ENCODE data around the gene SHBG.
A peak's percentile ranks its signal among the peaks of the same experiment; 100 is the strongest.
"Not testable (repeated sequence)": the region's sequence is repeated elsewhere in the genome, so short reads cannot be mapped to it uniquely, and the experiment has no call there.

SHBG gene

GRCh38 chr17:7613769-7614424 is 16.0 kb upstream of the SHBG start:
- peaks cover 7% of the 10 kb centered on the region for H3K36me3 ChIP-seq (ENCODE audit: control insufficient read depth, insufficient read depth, low read length)
- peaks cover 15% of the 10 kb centered on the region for H3K4me1 ChIP-seq (ENCODE audit: control insufficient read depth, insufficient read depth, low read length)
- peak overlapping the region; percentile 65; the same call in 1 of the 2 replicates for H3K27ac ChIP-seq (ENCODE audit: low read depth, low read length)
- H3K4me3 ChIP-seq (ENCODE audit: low read depth, low read length): peak overlapping the region; percentile 84
- H3K9me3 ChIP-seq (ENCODE audit: control insufficient read depth, insufficient read depth, low read depth, low read length): no peaks in the 10 kb centered on the region
- H3K27me3 ChIP-seq (ENCODE audit: control insufficient read depth, insufficient read depth, low read length): no peaks in the 10 kb centered on the region
- peak overlapping the region; percentile 76 for H3K9ac ChIP-seq (ENCODE audit: low read length)

GRCh38 chr17:7614425-7615264 is 15.3 kb upstream of the SHBG start, which contains the start of gene FXR2:
TSS of gene FXR2 (minus strand) at chr17:7614897. CDS start at chr17:7614532, 365 bp downstream.
- peak within 1 kb of the TSS; percentile 65; the same call in 1 of the 2 replicates for H3K27ac ChIP-seq (ENCODE audit: low read depth, low read length)
- H3K27me3 ChIP-seq (ENCODE audit: control insufficient read depth, insufficient read depth, low read length): no peaks in the 10 kb centered on the region
- peaks cover 15% of the 10 kb centered on the region for H3K4me1 ChIP-seq (ENCODE audit: control insufficient read depth, insufficient read depth, low read length)
- H3K4me3 ChIP-seq (ENCODE audit: low read depth, low read length): peak within 1 kb of the TSS; percentile 84
- no peaks in the 10 kb centered on the region for H3K9me3 ChIP-seq (ENCODE audit: control insufficient read depth, insufficient read depth, low read depth, low read length)
- peak within 1 kb of the TSS; percentile 76 for H3K9ac ChIP-seq (ENCODE audit: low read length)
- peaks cover 7% of the 10 kb centered on the region for H3K36me3 ChIP-seq (ENCODE audit: control insufficient read depth, insufficient read depth, low read length)

- Histone ChIP-seq H3K36me3 (ENCODE audit: control insufficient read depth, insufficient read depth, low read length) (peaks cover 7% of the 10 kb centered on the region), H3K27me3 (ENCODE audit: control insufficient read depth, insufficient read depth, low read length) (no peaks in the 10 kb centered on the region), H3K4me1 (ENCODE audit: control insufficient read depth, insufficient read depth, low read length) (peaks cover 15% of the 10 kb centered on the region), H3K9ac (ENCODE audit: low read length) (peak overlapping the region; percentile 31), H3K27ac (ENCODE audit: low read depth, low read length) (no peak overlapping the region), H3K9me3 (ENCODE audit: control insufficient read depth, insufficient read depth, low read depth, low read length) (no peaks in the 10 kb centered on the region), H3K4me3 (ENCODE audit: low read depth, low read length) (peak overlapping the region; percentile 60)
Observed at GRCh38 chr17:7615265-7615747, 14.6 kb upstream of the SHBG start.

GRCh38 chr17:7618608-7619007 is 11.3 kb upstream of the SHBG start:
- H3K27me3 ChIP-seq (ENCODE audit: control insufficient read depth, insufficient read depth, low read length): no peaks in the 10 kb centered on the region
- no peak overlapping the region for H3K9ac ChIP-seq (ENCODE audit: low read length)
- no peak overlapping the region for H3K4me3 ChIP-seq (ENCODE audit: low read depth, low read length)
- no peak overlapping the region for H3K27ac ChIP-seq (ENCODE audit: low read depth, low read length)
- H3K4me1 ChIP-seq (ENCODE audit: control insufficient read depth, insufficient read depth, low read length): peaks cover under 1% of the 10 kb centered on the region
- no peaks in the 10 kb centered on the region for H3K36me3 ChIP-seq (ENCODE audit: control insufficient read depth, insufficient read depth, low read length)
- H3K9me3 ChIP-seq (ENCODE audit: control insufficient read depth, insufficient read depth, low read depth, low read length): no peaks in the 10 kb centered on the region

- no peak overlapping the region for H3K4me3 ChIP-seq (ENCODE audit: low read depth, low read length)
- no peaks in the 10 kb centered on the region for H3K27me3 ChIP-seq (ENCODE audit: control insufficient read depth, insufficient read depth, low read length)
- H3K9me3 ChIP-seq (ENCODE audit: control insufficient read depth, insufficient read depth, low read depth, low read length): no peaks in the 10 kb centered on the region
- no peak overlapping the region for H3K27ac ChIP-seq (ENCODE audit: low read depth, low read length)
- no peak overlapping the region for H3K9ac ChIP-seq (ENCODE audit: low read length)
- peaks cover under 1% of the 10 kb centered on the region; the same call in 1 of the 2 replicates for H3K36me3 ChIP-seq (ENCODE audit: control insufficient read depth, insufficient read depth, low read length)
- H3K4me1 ChIP-seq (ENCODE audit: control insufficient read depth, insufficient read depth, low read length): no peaks in the 10 kb centered on the region
Observed at GRCh38 chr17:7620835-7621234, 9.1 kb upstream of the SHBG start.

GRCh38 chr17:7623661-7624060 is 6.3 kb upstream of the SHBG start:
- no peaks in the 10 kb centered on the region for H3K9me3 ChIP-seq (ENCODE audit: control insufficient read depth, insufficient read depth, low read depth, low read length)
- no peaks in the 10 kb centered on the region for H3K4me1 ChIP-seq (ENCODE audit: control insufficient read depth, insufficient read depth, low read length)
- peaks cover 6% of the 10 kb centered on the region for H3K36me3 ChIP-seq (ENCODE audit: control insufficient read depth, insufficient read depth, low read length)
- H3K27me3 ChIP-seq (ENCODE audit: control insufficient read depth, insufficient read depth, low read length): no peaks in the 10 kb centered on the region
- H3K9ac ChIP-seq (ENCODE audit: low read length): no peak overlapping the region
- H3K4me3 ChIP-seq (ENCODE audit: low read depth, low read length): no peak overlapping the region
- no peak overlapping the region for H3K27ac ChIP-seq (ENCODE audit: low read depth, low read length)

GRCh38 chr17:7625749-7626148 is 4.2 kb upstream of the SHBG start:
- H3K9ac ChIP-seq (ENCODE audit: low read length); H3K27ac ChIP-seq (ENCODE audit: low read depth, low read length); H3K27me3 ChIP-seq (ENCODE audit: control insufficient read depth, insufficient read depth, low read length); H3K9me3 ChIP-seq (ENCODE audit: control insufficient read depth, insufficient read depth, low read depth, low read length); H3K4me1 ChIP-seq (ENCODE audit: control insufficient read depth, insufficient read depth, low read length); H3K36me3 ChIP-seq (ENCODE audit: control insufficient read depth, insufficient read depth, low read length); H3K4me3 ChIP-seq (ENCODE audit: low read depth, low read length): not testable (repeated sequence)

GRCh38 chr17:7626307-7626706 is 3.6 kb upstream of the SHBG start:
- peaks cover 6% of the 10 kb centered on the region for H3K36me3 ChIP-seq (ENCODE audit: control insufficient read depth, insufficient read depth, low read length)
- no peaks in the 10 kb centered on the region for H3K27me3 ChIP-seq (ENCODE audit: control insufficient read depth, insufficient read depth, low read length)
- H3K4me1 ChIP-seq (ENCODE audit: control insufficient read depth, insufficient read depth, low read length): no peaks in the 10 kb centered on the region
- no peak overlapping the region for H3K27ac ChIP-seq (ENCODE audit: low read depth, low read length)
- H3K4me3 ChIP-seq (ENCODE audit: low read depth, low read length): peak overlapping the region; percentile 91
- H3K9ac ChIP-seq (ENCODE audit: low read length): no peak overlapping the region
- no peaks in the 10 kb centered on the region for H3K9me3 ChIP-seq (ENCODE audit: control insufficient read depth, insufficient read depth, low read depth, low read length)

- Histone ChIP-seq H3K36me3 (ENCODE audit: control insufficient read depth, insufficient read depth, low read length) (peaks cover 6% of the 10 kb centered on the region), H3K4me1 (ENCODE audit: control insufficient read depth, insufficient read depth, low read length) (no peaks in the 10 kb centered on the region), H3K9me3 (ENCODE audit: control insufficient read depth, insufficient read depth, low read depth, low read length) (no peaks in the 10 kb centered on the region), H3K9ac (ENCODE audit: low read length) (peak overlapping the region; percentile 93), H3K27ac (ENCODE audit: low read depth, low read length) (peak overlapping the region; percentile 87), H3K27me3 (ENCODE audit: control insufficient read depth, insufficient read depth, low read length) (no peaks in the 10 kb centered on the region), H3K4me3 (ENCODE audit: low read depth, low read length) (peak overlapping the region; percentile 91)
Observed at GRCh38 chr17:7626956-7627249, 3.0 kb upstream of the SHBG start.

GRCh38 chr17:7627250-7628121 is 2.4 kb upstream of the SHBG start, which contains the start of gene SAT2:
TSS of gene SAT2 (minus strand) at chr17:7627821. CDS start at chr17:7627635, 186 bp downstream.
- Histone ChIP-seq H3K27ac (ENCODE audit: low read depth, low read length) (peak within 1 kb of the TSS; percentile 87), H3K27me3 (ENCODE audit: control insufficient read depth, insufficient read depth, low read length) (no peaks in the 10 kb centered on the region), H3K9me3 (ENCODE audit: control insufficient read depth, insufficient read depth, low read depth, low read length) (no peaks in the 10 kb centered on the region), H3K9ac (ENCODE audit: low read length) (peak within 1 kb of the TSS; percentile 93), H3K4me3 (ENCODE audit: low read depth, low read length) (peak within 1 kb of the TSS; percentile 91), H3K36me3 (ENCODE audit: control insufficient read depth, insufficient read depth, low read length) (peaks cover 6% of the 10 kb centered on the region), H3K4me1 (ENCODE audit: control insufficient read depth, insufficient read depth, low read length) (no peaks in the 10 kb centered on the region)
